NCI-H748 (cell line): Measurements from ENCODE around the gene GADD45A.
A peak's percentile ranks its signal among the peaks of the same experiment; 100 is the strongest.
"Not testable (repeated sequence)": the region's sequence is repeated elsewhere in the genome, so short reads cannot be mapped to it uniquely, and the experiment has no call there.

Experiments used
- DNase-seq: peaks from one replicate; lab custom pipeline; 2025; ENCODE audit not compliant: unreplicated experiment; lab: John Stamatoyannopoulos, UW

Gene GADD45A

GRCh38 chr1:67717876-67718275, 32.9 kb downstream of the GADD45A start:
- DNase-seq, result no peak

- peak; percentile 62 for DNase-seq
Measured at GRCh38 chr1:67719329-67720196, 34.6 kb downstream of the GADD45A start.

- DNase-seq, result no peak
Measured at GRCh38 chr1:67721112-67721511, 36.1 kb downstream of the GADD45A start.

- no peak for DNase-seq
Measured at GRCh38 chr1:67721650-67722291, 36.8 kb downstream of the GADD45A start.

- DNase-seq, result no peak
Measured at GRCh38 chr1:67722292-67722944, 37.4 kb downstream of the GADD45A start.

- DNase-seq, result no peak
Measured at GRCh38 chr1:67723126-67723525, 38.1 kb downstream of the GADD45A start.

GRCh38 chr1:67723620-67724019, 38.6 kb downstream of the GADD45A start:
- DNase-seq, result no peak

GRCh38 chr1:67724928-67725560, 40.0 kb downstream of the GADD45A start:
- DNase-seq, result peak; percentile 16

- no peak for DNase-seq
Measured at GRCh38 chr1:67726224-67726623, 41.2 kb downstream of the GADD45A start.

- DNase-seq, result no peak
Measured at GRCh38 chr1:67729872-67730271, 44.9 kb downstream of the GADD45A start.

- DNase-seq, result not testable (repeated sequence)
Measured at GRCh38 chr1:67730312-67730711, 45.3 kb downstream of the GADD45A start.

GRCh38 chr1:67731322-67731721, 46.3 kb downstream of the GADD45A start:
- DNase-seq, result no peak

GRCh38 chr1:67732750-67733151, 47.8 kb downstream of the GADD45A start:
- DNase-seq, result no peak

GRCh38 chr1:67733681-67734322, 48.8 kb downstream of the GADD45A start:
- DNase-seq, result no peak

- DNase-seq, result no peak
Measured at GRCh38 chr1:67734323-67734690, 49.3 kb downstream of the GADD45A start.

- no peak for DNase-seq
Measured at GRCh38 chr1:67735206-67735605, 50.2 kb downstream of the GADD45A start.

GRCh38 chr1:67735806-67736627, 51.0 kb downstream of the GADD45A start:
- DNase-seq, result peak; percentile 74

- DNase-seq, result no peak
Measured at GRCh38 chr1:67736750-67737149, 51.7 kb downstream of the GADD45A start.

- no peak for DNase-seq
Measured at GRCh38 chr1:67737875-67738274, 52.9 kb downstream of the GADD45A start.
